Left lobe of liver (tissue), 2 donors: ENCODE measurements around the gene MYO15A. TPM values are rescaled to one million over a fixed set of nuclear protein-coding genes. Genes with fewer than 3 reads are reported as not detected.

Experiments used
- ATAC-seq: fragments of 200-7000 bp; cut with Tn5 transposase; one replicate; pipeline ENCODE4 v1.9.1; 2020; ENCODE audit warnings: mild to moderate bottlenecking, moderate library complexity
- DNase-seq: peaks from one replicate; pipeline ENCODE4 v3.0.0-alpha.2; 2020; ENCODE audit warnings: low spot score
- total RNA-seq: library from RNA; stranded (reverse); gene quantifications from one replicate; pipeline ENCODE4 v1.2.1, GENCODE V29; 2021
- donor health status: DM: no; HTN: no; CAD: no; lungs with moderate emphysema.
- donor health status: DM: no; HTN: yes; CAD: no.

MYO15A gene
- 6.0 TPM for total RNA-seq

- DNase-seq (no peak), ATAC-seq (no peak)
These were observed at the start of gene MYO15A for GRCh38 chr17:18108401-18109312. TSS of gene MYO15A (plus strand) at chr17:18108756. CDS start at chr17:18118801, 10,045 bp downstream.

- no peak for DNase-seq
- no peak for ATAC-seq
These were observed 49.3 kb upstream of the MYO15A start for GRCh38 chr17:18059283-18059682.

- DNase-seq (no peak), ATAC-seq (no peak)
These were observed 44.5 kb upstream of the MYO15A start for GRCh38 chr17:18064053-18064452.

DNA sequence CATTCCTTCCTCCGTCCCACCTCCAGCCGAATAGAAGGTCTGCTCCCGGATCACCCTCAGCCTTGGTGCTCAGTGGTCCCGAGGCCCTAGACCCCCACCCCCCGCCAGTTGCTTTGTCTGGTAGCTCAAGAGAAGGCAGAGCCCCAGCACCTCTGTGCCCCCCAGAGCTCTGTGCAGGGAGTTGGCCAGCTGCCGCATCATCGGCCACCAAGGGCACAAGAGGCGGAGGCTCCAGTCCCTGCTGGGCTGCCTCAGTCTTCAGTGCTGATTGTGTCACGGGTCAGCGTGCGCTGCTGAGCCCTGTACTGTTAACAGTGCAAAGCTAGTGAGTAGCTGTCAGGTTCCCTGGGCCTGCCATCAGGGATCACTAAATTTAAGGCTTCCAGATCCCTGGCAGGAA is 43.0 kb upstream of the MYO15A start:
- DNase-seq (no peak), ATAC-seq (no peak)

GRCh38 chr17:18066866-18067265 is 41.7 kb upstream of the MYO15A start:
- no peak for ATAC-seq

GRCh38 chr17:18069101-18069500 is 39.5 kb upstream of the MYO15A start:
- ATAC-seq (no peak), DNase-seq (no peak)

More at GRCh38 chr17:18066866-18067265, 41.7 kb upstream of the MYO15A start:
- no peak for DNase-seq

DNA sequence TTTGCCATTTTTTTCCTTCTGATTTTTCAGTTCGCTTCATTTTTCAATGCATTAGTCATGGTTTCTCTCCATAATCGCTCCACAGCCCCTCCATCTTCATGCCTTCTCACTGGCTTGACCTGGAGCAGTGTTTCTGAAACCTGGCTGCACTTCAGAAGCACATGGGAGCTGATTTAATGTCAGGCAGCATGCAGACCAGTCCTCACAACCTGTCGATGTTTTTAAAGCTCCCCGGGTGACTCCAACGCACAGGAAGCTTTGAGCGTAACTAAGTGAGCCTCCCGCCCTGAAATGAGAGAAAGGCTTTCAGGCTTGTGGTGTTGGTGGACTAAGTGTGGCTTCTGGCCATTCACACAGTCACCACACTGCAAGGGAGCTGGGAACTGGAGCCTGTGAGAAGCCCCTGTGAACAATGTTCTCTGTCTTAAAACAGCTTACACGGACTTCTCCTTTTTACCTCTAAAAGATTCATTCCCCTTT is 37.7 kb upstream of the MYO15A start:
- DNase-seq = no peak
- ATAC-seq = no peak

DNA sequence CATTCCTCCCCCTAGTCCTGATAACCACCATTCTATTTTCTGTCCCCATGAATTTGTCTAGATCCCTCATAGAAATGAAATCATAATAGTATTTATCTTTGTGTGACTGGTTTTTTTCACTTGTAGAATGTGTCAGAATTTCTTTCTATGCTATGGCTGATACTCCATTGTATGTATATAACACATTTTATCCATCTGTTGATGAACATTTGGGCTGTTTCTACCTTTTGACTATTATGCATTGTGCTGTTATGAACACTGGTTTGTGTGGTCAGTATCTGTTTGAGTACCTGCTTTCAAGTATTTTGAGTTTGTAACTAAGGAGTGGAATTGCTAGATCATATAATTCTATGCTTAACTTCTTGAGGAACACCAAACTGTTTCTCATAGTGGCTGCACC is 36.8 kb upstream of the MYO15A start:
- ATAC-seq (no peak), DNase-seq (no peak)

DNA sequence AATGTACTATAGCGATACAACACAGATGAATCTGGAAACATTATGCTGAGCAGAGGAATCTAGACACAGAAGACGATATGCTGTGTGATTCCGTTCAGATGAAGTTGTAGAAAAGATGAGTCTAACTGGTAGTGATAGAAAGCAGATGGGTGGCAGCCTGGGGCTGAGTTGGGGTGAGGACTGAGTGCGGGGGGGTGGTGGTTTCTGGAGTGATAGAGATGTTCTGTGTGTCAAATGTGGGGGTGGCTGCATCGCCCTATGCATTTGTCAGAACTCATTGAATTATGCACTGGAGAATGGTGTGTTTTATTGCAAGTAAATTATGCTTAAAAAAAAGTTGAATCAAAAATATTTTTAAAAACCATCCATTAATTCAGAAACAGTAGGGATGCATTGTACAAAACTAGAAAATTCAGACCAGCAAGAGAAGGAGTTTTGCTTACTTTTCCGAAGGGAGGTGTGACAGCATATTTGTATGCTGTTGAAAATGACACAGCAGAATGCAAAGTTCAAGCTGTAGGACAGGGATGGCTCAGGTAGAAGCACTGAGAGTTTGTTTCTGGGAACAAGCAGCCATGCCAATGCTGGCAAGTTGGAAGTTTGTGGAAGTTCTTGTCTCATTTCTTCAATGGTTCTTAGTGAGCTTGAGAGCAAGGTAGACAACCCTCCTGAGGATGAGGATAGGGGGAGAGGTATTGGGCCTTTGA is 33.8 kb upstream of the MYO15A start:
- DNase-seq (no peak), ATAC-seq (no peak)

GRCh38 chr17:18076936-18077335 is 31.6 kb upstream of the MYO15A start:
- ATAC-seq = no peak
- DNase-seq = no peak

DNA sequence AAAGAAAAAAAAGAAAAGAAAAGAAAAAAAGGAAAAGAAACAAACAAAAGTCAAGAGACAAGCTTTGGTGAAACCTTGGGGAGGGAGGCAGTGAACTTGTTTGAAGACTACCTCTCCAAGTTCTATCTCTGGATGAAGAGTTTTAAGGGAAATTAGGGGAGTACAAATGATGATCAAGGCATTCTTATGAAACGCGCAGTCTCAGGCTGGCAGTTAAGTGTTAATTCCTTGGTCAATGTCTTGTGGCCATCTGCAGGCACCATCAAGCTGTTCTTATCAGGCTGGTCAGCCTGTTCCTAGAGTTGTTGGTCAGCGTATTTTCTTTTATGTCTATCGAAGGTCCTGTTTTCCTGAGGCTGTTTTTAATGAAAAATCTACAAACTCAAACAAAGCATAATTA is 29.0 kb upstream of the MYO15A start:
- DNase-seq = no peak
- no peak for ATAC-seq

DNA sequence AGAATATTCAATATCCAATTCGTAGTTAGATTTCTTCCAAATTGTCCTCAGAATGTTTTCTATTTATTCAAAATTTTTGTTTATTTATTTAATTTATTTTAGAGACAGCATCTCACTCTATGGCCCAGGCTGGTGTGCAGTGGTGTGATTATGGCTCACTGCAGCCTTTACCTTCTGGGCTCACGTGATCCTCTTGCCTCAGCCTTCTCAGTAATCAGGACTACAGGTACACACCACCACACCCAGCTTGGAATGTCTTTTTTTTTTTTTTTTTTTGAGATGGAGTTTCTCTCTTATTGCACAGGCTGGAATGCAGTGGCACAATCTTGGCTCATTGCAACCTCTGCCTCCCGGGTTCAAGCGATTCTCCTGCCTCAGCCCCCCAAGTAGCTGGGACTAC is 24.3 kb upstream of the MYO15A start:
- ATAC-seq = no peak

GRCh38 chr17:18087610-18088491 is 20.7 kb upstream of the MYO15A start, which contains the start of gene DRG2:
TSS of gene DRG2 (plus strand) at chr17:18087948. CDS start at chr17:18088024, 76 bp downstream.
- peak; percentile 97 for ATAC-seq

More for the DNA sequence above, 24.3 kb upstream of the MYO15A start:
- DNase-seq = no peak

DNA sequence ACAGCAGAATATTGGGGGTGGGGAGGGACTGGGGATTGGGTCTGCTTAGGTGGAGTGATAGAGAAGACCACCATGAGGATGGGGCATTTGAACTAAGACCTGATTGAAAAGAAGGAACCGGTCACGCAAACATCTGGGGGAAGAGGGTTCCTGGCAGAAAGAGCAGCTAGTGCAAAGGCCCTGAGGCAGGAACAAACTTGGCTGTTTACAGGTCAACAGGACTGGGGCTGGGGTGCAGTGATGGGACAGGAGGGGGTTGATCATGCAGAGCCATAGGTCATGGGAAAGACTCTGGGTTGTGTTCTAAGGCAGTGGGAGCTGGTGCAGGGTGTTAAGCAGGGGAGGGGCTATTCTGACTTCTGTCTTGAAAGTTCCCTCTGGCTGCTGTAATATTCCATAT is 18.9 kb upstream of the MYO15A start:
- ATAC-seq = no peak
- DNase-seq = no peak

More at GRCh38 chr17:18087610-18088491, 20.7 kb upstream of the MYO15A start, which contains the start of gene DRG2:
- DNase-seq = peak; percentile 95

DNA sequence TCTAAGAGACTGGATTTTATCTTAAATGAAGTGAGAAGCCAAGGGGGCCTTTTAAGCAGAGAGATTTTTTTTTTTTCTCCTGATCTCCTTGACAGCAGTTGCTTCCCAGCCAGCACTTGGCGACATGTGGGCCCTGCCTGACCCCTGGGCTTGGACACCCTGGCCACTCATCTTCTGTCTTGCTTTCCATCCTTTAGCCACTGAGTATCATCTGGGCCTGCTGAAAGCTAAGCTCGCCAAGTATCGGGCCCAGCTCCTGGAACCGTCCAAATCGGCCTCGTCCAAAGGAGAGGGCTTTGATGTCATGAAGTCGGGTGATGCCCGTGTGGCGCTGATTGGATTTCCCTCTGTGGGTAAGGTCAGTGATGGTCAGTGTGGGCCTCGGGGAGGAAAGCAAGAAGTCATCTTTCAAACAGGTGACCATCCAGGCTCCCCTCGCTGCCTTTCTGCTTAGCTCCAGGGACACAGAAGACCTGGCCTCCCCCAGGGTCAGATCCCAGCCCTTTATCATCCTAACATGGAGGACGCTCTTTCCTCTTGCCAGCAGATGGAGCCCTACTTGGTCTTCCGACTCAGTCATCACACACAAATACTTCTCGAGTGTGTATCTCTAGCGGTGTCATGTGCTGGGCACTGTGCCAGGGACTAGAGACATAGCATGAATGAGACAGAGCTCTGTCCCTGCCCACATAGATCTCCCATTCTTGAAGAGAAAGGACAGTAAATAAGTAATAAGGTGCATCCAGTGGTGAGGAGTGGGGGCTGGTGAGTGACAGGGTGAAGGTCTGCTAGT is 14.7 kb upstream of the MYO15A start:
- ATAC-seq (peak; percentile 47), DNase-seq (no peak)

- ATAC-seq (no peak), DNase-seq (no peak)
These were observed 14.1 kb upstream of the MYO15A start for GRCh38 chr17:18094409-18094807.

DNA sequence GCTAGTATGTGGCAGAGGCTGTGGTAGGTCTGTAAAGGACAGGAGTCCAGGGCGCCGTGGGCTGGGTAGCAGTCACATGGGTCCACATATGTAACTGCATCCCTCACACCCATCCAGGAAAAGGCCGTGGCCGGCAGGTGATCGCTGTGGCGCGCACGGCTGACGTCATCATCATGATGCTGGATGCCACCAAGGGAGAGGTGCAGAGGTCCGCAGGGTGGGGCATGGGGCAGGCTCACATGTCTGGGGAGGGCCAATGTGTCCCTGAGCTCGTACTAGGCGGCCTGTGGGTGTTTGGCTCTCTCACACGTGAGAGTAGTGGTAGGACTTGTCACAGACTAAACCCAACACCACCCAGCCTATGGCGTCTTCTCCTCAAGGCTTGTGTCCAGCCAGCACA is 9.0 kb upstream of the MYO15A start:
- ATAC-seq (no peak), DNase-seq (no peak)

GRCh38 chr17:18100616-18101015 is 7.9 kb upstream of the MYO15A start:
- DNase-seq (no peak), ATAC-seq (peak; percentile 2)

GRCh38 chr17:18101828-18102227 is 6.7 kb upstream of the MYO15A start:
- ATAC-seq = peak; percentile 10

GRCh38 chr17:18102640-18103039 is 5.9 kb upstream of the MYO15A start:
- peak; percentile 1 for ATAC-seq
- DNase-seq = no peak

More at GRCh38 chr17:18101828-18102227, 6.7 kb upstream of the MYO15A start:
- DNase-seq = no peak
